Activated naive CD8-positive, alpha-beta T cell treated with anti-CD3 and anti-CD28 coated beads, Interleukin-2, amount 50 U/mL, for 24 hours (primary cell): ENCODE results near the gene CHRM5.
"Not testable (repeated sequence)": the region's sequence is repeated elsewhere in the genome, so short reads cannot be mapped to it uniquely, and the experiment has no call there.

ENCODE experiments used
- ATAC-seq: fragments of 150-1000 bp; cut with Tn5 transposase; one replicate; pipeline ENCODE4 v1.10.0; 2021
- DNase-seq: peaks from one replicate; pipeline ENCODE4 v3.0.0; 2021
- H3K27ac Mint-ChIP-seq: one replicate; pipeline ENCODE4 v1.8.0; 2021; ENCODE audit warnings: mild to moderate bottlenecking, mixed read lengths
- H3K27me3 Mint-ChIP-seq: one replicate; pipeline ENCODE4 v1.8.0; 2021; ENCODE audit warnings: mixed read lengths
- H3K36me3 Mint-ChIP-seq: one replicate; pipeline ENCODE4 v1.8.0; 2021; ENCODE audit warnings: low read depth, mixed read lengths
- H3K4me1 Mint-ChIP-seq: one replicate; pipeline ENCODE4 v1.8.0; 2021; ENCODE audit warnings: mixed read lengths
- H3K4me3 Mint-ChIP-seq: one replicate; pipeline ENCODE4 v1.8.0; 2021; ENCODE audit warnings: mild to moderate bottlenecking, moderate library complexity, mixed read lengths
- H3K9me3 Mint-ChIP-seq: one replicate; pipeline ENCODE4 v1.8.0; 2021; ENCODE audit warnings: mixed read lengths

Gene CHRM5

DNA sequence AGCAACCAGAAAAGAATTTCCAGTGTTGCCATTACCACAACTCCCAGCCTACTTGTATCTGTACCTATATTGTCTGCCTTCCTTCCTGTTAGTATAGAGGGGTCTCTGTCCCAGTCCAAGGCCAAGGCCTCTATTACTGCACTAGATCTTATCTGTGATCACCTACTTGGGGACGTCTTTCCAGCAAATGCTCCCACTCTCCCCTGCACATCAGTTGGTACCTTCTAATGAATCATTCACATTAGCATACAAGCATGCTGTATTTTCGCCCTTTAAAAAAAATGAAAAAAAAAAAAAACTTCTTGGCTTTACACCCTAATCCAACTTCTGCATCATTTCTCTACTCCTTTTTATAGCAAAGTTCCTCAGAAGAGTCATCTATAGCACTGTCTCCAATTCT, 75.5 kb downstream of the CHRM5 start:
- Mint-ChIP-seq H3K36me3 (no peaks in the 10 kb centered on the region), H3K27ac (no peak overlapping the region), H3K9me3 (no peaks in the 10 kb centered on the region), H3K4me1 (peaks cover 20% of the 10 kb centered on the region), H3K27me3 (no peaks in the 10 kb centered on the region), H3K4me3 (no peak overlapping the region)
- no peak for DNase-seq
- no peak for ATAC-seq

DNA sequence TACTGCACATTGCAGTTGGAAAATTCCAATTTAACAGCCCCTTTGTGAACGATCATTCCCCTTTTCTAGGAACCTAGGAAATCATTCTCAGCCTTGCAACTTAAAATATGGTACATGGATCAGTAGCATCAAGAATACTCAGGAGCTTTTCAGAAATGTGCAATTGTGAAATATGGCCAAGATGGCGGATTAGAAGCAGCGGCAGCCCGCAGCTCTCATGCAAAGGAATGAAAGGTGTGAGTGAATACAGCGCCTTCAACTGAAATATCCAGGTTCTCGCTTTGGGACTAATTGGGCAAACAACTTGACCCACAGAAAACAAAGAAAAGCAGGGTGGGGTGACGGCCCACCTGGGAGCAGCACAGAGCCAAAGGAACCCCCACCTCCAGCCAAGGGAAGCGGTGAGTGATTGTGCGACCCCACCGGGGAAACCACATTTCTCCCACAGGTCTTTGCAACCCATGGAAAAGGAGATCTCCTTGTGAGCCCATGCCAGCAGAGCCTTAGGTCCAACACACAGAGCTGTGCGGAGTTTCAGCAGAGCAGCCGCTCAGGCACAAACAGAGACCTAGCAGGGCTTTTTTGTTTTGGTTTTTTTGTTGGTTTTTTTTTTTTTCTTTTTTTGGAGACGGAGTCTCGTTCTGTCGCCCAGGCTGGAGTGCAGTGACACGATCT, 78.3 kb downstream of the CHRM5 start:
- DNase-seq (no peak), ATAC-seq (no peak)
- Mint-ChIP-seq H3K27me3 (no peaks in the 10 kb centered on the region), H3K4me3 (no peak overlapping the region), H3K27ac (no peak overlapping the region), H3K9me3 (peaks cover 20% of the 10 kb centered on the region), H3K4me1 (peaks cover 5% of the 10 kb centered on the region), H3K36me3 (peaks cover 16% of the 10 kb centered on the region)

GRCh38 chr15:34047893-34048775, 79.8 kb downstream of the CHRM5 start:
- Mint-ChIP-seq H3K27me3 (no peaks in the 10 kb centered on the region), H3K27ac (no peak overlapping the region), H3K36me3 (peaks cover 16% of the 10 kb centered on the region), H3K9me3 (peaks cover 22% of the 10 kb centered on the region), H3K4me1 (peaks cover 5% of the 10 kb centered on the region), H3K4me3 (no peak overlapping the region)
- ATAC-seq (no peak), DNase-seq (no peak)

GRCh38 chr15:34049112-34049511, 80.8 kb downstream of the CHRM5 start:
- Mint-ChIP-seq H3K36me3 (peaks cover 16% of the 10 kb centered on the region), H3K27ac (no peak overlapping the region), H3K4me1 (peaks cover 1% of the 10 kb centered on the region), H3K27me3 (no peaks in the 10 kb centered on the region), H3K9me3 (peaks cover 22% of the 10 kb centered on the region), H3K4me3 (no peak overlapping the region)
- ATAC-seq (no peak), DNase-seq (no peak)

GRCh38 chr15:34050385-34050784, 82.1 kb downstream of the CHRM5 start:
- not testable (repeated sequence) for H3K27me3 Mint-ChIP-seq, H3K4me1 Mint-ChIP-seq, H3K27ac Mint-ChIP-seq, H3K4me3 Mint-ChIP-seq, ATAC-seq, DNase-seq
- peaks cover 22% of the 10 kb centered on the region for H3K9me3 Mint-ChIP-seq
- H3K36me3 Mint-ChIP-seq = peaks cover 16% of the 10 kb centered on the region

GRCh38 chr15:34054081-34054707, 85.9 kb downstream of the CHRM5 start:
- H3K4me1 Mint-ChIP-seq = no peaks in the 10 kb centered on the region
- peaks cover 20% of the 10 kb centered on the region for H3K9me3 Mint-ChIP-seq
- H3K4me3 Mint-ChIP-seq = no peak overlapping the region
- no peak overlapping the region for H3K27ac Mint-ChIP-seq
- no peaks in the 10 kb centered on the region for H3K27me3 Mint-ChIP-seq
- H3K36me3 Mint-ChIP-seq = peaks cover 15% of the 10 kb centered on the region
- no peak for ATAC-seq
- DNase-seq = no peak

GRCh38 chr15:34055868-34056595, 87.7 kb downstream of the CHRM5 start:
- DNase-seq (no peak), ATAC-seq (no peak)
- peaks cover 8% of the 10 kb centered on the region for H3K9me3 Mint-ChIP-seq
- H3K36me3 Mint-ChIP-seq = peaks cover 6% of the 10 kb centered on the region
- no peak overlapping the region for H3K4me3 Mint-ChIP-seq
- H3K4me1 Mint-ChIP-seq = no peaks in the 10 kb centered on the region
- H3K27me3 Mint-ChIP-seq = no peaks in the 10 kb centered on the region
- no peak overlapping the region for H3K27ac Mint-ChIP-seq

DNA sequence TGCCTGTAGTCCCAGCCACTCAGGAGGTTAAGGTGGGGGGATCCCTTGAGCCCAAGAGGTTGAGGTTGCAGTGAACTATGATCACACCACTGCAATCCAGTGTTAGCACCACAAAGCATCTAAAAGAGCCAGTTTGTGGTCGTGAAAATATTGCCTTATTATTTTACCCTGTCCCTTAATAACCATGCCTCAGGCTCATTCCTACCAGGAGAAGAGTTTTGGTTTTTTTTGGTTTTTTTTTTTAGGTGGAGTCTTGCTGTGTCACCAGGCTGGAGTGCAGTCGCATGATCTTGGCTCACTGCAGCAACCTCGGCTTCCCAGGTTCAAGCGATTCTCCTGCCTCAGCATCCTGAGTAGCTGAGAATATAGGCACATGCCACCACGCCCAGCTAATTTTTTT, 88.6 kb downstream of the CHRM5 start:
- H3K27ac Mint-ChIP-seq = no peak overlapping the region
- ATAC-seq = no peak
- H3K4me3 Mint-ChIP-seq = no peak overlapping the region
- H3K36me3 Mint-ChIP-seq = no peaks in the 10 kb centered on the region
- no peaks in the 10 kb centered on the region for H3K27me3 Mint-ChIP-seq
- H3K4me1 Mint-ChIP-seq = peaks cover under 1% of the 10 kb centered on the region
- no peaks in the 10 kb centered on the region for H3K9me3 Mint-ChIP-seq
- no peak for DNase-seq

- peaks cover 2% of the 10 kb centered on the region for H3K4me1 Mint-ChIP-seq
- H3K9me3 Mint-ChIP-seq = no peaks in the 10 kb centered on the region
- H3K27me3 Mint-ChIP-seq = no peaks in the 10 kb centered on the region
- DNase-seq (no peak), ATAC-seq (no peak)
- H3K4me3 Mint-ChIP-seq = no peak overlapping the region
- no peak overlapping the region for H3K27ac Mint-ChIP-seq
- H3K36me3 Mint-ChIP-seq = no peaks in the 10 kb centered on the region
Observed at GRCh38 chr15:34059476-34059875, 91.2 kb downstream of the CHRM5 start.

DNA sequence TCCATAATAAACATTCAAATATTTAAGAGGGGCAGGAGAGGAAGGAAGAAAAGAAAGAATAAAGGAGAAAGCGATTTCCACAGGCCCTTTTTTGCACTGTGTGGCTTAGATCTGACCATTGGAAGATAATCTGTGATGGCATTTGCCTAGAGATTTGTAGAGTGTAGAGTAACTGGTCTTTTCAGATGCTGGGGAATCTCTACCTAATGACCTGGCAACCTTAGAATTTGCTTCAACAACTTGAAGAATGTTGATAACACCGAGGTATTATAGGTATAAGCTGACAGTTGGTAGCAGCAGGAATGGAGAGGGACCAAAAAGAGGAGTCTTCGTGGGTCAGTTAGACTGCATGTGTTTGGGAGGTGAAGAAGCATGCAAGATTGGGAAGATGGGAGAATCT, 91.6 kb downstream of the CHRM5 start:
- no peak overlapping the region for H3K27ac Mint-ChIP-seq
- no peaks in the 10 kb centered on the region for H3K27me3 Mint-ChIP-seq
- H3K9me3 Mint-ChIP-seq = no peaks in the 10 kb centered on the region
- ATAC-seq = no peak
- no peak overlapping the region for H3K4me3 Mint-ChIP-seq
- peaks cover 2% of the 10 kb centered on the region for H3K4me1 Mint-ChIP-seq
- H3K36me3 Mint-ChIP-seq = no peaks in the 10 kb centered on the region
- no peak for DNase-seq

DNA sequence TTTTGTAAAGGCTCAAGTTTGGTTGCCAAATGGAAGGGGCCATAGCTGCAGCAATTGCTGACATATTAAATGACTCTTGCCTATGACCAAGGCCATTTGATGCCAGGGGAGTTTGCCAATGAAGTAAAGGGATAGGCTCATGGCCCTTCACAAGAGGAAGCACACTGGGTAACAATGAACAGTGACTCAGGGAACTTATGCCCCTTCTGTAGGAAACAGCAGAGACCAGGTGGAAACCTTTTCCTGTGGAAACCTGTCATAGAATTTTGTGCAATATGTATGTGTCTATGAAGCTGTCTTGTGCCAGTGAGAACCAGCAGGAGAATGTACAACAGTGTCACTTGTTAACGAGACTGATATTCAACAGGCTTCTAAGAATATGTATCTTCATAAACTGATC, 96.1 kb downstream of the CHRM5 start:
- Mint-ChIP-seq H3K27me3 (no peaks in the 10 kb centered on the region), H3K27ac (no peak overlapping the region), H3K36me3 (no peaks in the 10 kb centered on the region), H3K4me1 (peaks cover 2% of the 10 kb centered on the region), H3K9me3 (no peaks in the 10 kb centered on the region), H3K4me3 (no peak overlapping the region)
- no peak for ATAC-seq
- DNase-seq = no peak

GRCh38 chr15:34065261-34065660, 97.0 kb downstream of the CHRM5 start:
- Mint-ChIP-seq H3K9me3 (no peaks in the 10 kb centered on the region), H3K27me3 (no peaks in the 10 kb centered on the region), H3K4me1 (peaks cover 2% of the 10 kb centered on the region), H3K36me3 (no peaks in the 10 kb centered on the region), H3K27ac (no peak overlapping the region), H3K4me3 (no peak overlapping the region)
- ATAC-seq (no peak), DNase-seq (no peak)

GRCh38 chr15:34065941-34066340, 97.6 kb downstream of the CHRM5 start:
- no peak for ATAC-seq
- H3K36me3 Mint-ChIP-seq = no peaks in the 10 kb centered on the region
- no peak overlapping the region for H3K27ac Mint-ChIP-seq
- H3K4me1 Mint-ChIP-seq = peaks cover 2% of the 10 kb centered on the region
- no peaks in the 10 kb centered on the region for H3K9me3 Mint-ChIP-seq
- H3K27me3 Mint-ChIP-seq = no peaks in the 10 kb centered on the region
- no peak for DNase-seq
- H3K4me3 Mint-ChIP-seq = no peak overlapping the region

- Mint-ChIP-seq H3K27ac (no peak overlapping the region), H3K9me3 (no peaks in the 10 kb centered on the region), H3K4me3 (no peak overlapping the region), H3K4me1 (no peaks in the 10 kb centered on the region), H3K27me3 (no peaks in the 10 kb centered on the region), H3K36me3 (peaks cover 2% of the 10 kb centered on the region)
- no peak for DNase-seq
- ATAC-seq = no peak
Observed at GRCh38 chr15:34070003-34070402, 101.7 kb downstream of the CHRM5 start.
